GM18519 (cell line): ENCODE results near the gene HAPLN3.

Experiments used
- ATAC-seq: cut with Tn5 transposase; IDR thresholded peaks from one replicate; pipeline ENCODE4 v1.9.1; 2021; ENCODE audit warnings: mild to moderate bottlenecking, moderate library complexity; ENCODE audit not compliant: unreplicated experiment, low FRiP score

The HAPLN3 gene

GRCh38 chr15:88865498-88866099, 29.7 kb downstream of the HAPLN3 start:
- no peak for ATAC-seq

- ATAC-seq, result no peak
These were observed 30.4 kb downstream of the HAPLN3 start for GRCh38 chr15:88864861-88865497.

- no peak for ATAC-seq
These were observed 31.9 kb downstream of the HAPLN3 start for GRCh38 chr15:88863412-88863811.

GRCh38 chr15:88860212-88860611, 35.1 kb downstream of the HAPLN3 start:
- no peak for ATAC-seq

- ATAC-seq, result no peak
These were observed 35.8 kb downstream of the HAPLN3 start for GRCh38 chr15:88859550-88859949.

- ATAC-seq, result no peak
These were observed 36.4 kb downstream of the HAPLN3 start for GRCh38 chr15:88858934-88859333.

GRCh38 chr15:88852476-88852875, 42.9 kb downstream of the HAPLN3 start:
- ATAC-seq, result no peak

GRCh38 chr15:88849376-88850072, 45.8 kb downstream of the HAPLN3 start:
- no peak for ATAC-seq

- ATAC-seq, result no peak
These were observed 47.1 kb downstream of the HAPLN3 start for GRCh38 chr15:88848203-88848602.

GRCh38 chr15:88847144-88847543, 48.2 kb downstream of the HAPLN3 start:
- no peak for ATAC-seq

GRCh38 chr15:88845616-88846015, 49.7 kb downstream of the HAPLN3 start:
- ATAC-seq, result no peak

- no peak for ATAC-seq
These were observed 50.5 kb downstream of the HAPLN3 start for GRCh38 chr15:88844749-88845386.

GRCh38 chr15:88843334-88843733, 52.0 kb downstream of the HAPLN3 start:
- ATAC-seq, result no peak

GRCh38 chr15:88842156-88842555, 53.2 kb downstream of the HAPLN3 start:
- ATAC-seq, result no peak

GRCh38 chr15:88841236-88841635, 54.1 kb downstream of the HAPLN3 start:
- ATAC-seq, result no peak

- no peak for ATAC-seq
These were observed 55.4 kb downstream of the HAPLN3 start for GRCh38 chr15:88839961-88840360.

- ATAC-seq, result no peak
These were observed 56.2 kb downstream of the HAPLN3 start for GRCh38 chr15:88839146-88839545.

GRCh38 chr15:88838667-88839066, 56.7 kb downstream of the HAPLN3 start:
- ATAC-seq, result no peak

- ATAC-seq, result no peak
These were observed 59.7 kb downstream of the HAPLN3 start for GRCh38 chr15:88835646-88836045.

GRCh38 chr15:88835119-88835518, 60.2 kb downstream of the HAPLN3 start:
- ATAC-seq, result no peak

GRCh38 chr15:88834211-88834812, 61.0 kb downstream of the HAPLN3 start:
- ATAC-seq, result no peak
